ENCODE measurements around the gene RASAL1.
A peak's percentile ranks its signal among the peaks of the same experiment; 100 is the strongest.
"Not testable (repeated sequence)": the region's sequence is repeated elsewhere in the genome, so short reads cannot be mapped to it uniquely, and the experiment has no call there.

RASAL1 gene

GRCh38 chr12:113161415-113162016 lies 26.0 kb upstream of the RASAL1 start:
- DNase-seq = peak; percentile 39 to 96 (median 61)

- no peak for DNase-seq
Measured at GRCh38 chr12:113159937-113160336, 24.4 kb upstream of the RASAL1 start.

- DNase-seq = no peak
Measured at GRCh38 chr12:113158439-113159203, 23.1 kb upstream of the RASAL1 start.

GRCh38 chr12:113157218-113157859 lies 21.8 kb upstream of the RASAL1 start:
- no peak for DNase-seq

GRCh38 chr12:113155646-113156045 lies 20.1 kb upstream of the RASAL1 start:
- DNase-seq = no peak

- DNase-seq = no peak
Measured at GRCh38 chr12:113155060-113155459, 19.5 kb upstream of the RASAL1 start.

- DNase-seq = peak in 2 of 3 experiments; percentile 32 to 46
Measured at GRCh38 chr12:113154351-113154973, 18.9 kb upstream of the RASAL1 start.

GRCh38 chr12:113152835-113153814 lies 17.6 kb upstream of the RASAL1 start:
- DNase-seq = peak; percentile 80 to 92 (median 88)

- no peak for DNase-seq
Measured at GRCh38 chr12:113152196-113152834, 16.8 kb upstream of the RASAL1 start.

- DNase-seq = no peak
Measured at GRCh38 chr12:113151655-113152054, 16.1 kb upstream of the RASAL1 start.

- DNase-seq = peak; percentile 60 to 92 (median 92)
Measured at GRCh38 chr12:113149361-113150150, 14.0 kb upstream of the RASAL1 start, which contains the start of gene CFAP73. Gene CFAP73 (plus strand): TSS chr12:113149724. CDS start chr12:113149858, 134 bp downstream.

- DNase-seq = no peak
Measured at GRCh38 chr12:113146999-113147398, 11.4 kb upstream of the RASAL1 start.

- no peak for DNase-seq
Measured at GRCh38 chr12:113145720-113146551, 10.4 kb upstream of the RASAL1 start.

- DNase-seq = no peak
Measured at GRCh38 chr12:113144806-113145205, 9.2 kb upstream of the RASAL1 start.

- no peak for DNase-seq
Measured at GRCh38 chr12:113143959-113144358, 8.4 kb upstream of the RASAL1 start.

GRCh38 chr12:113142886-113143332 lies 7.3 kb upstream of the RASAL1 start:
- DNase-seq = no peak

GRCh38 chr12:113142173-113142885 lies 6.8 kb upstream of the RASAL1 start:
- no peak for DNase-seq

GRCh38 chr12:113141716-113142115 lies 6.2 kb upstream of the RASAL1 start:
- not testable (repeated sequence) for DNase-seq

- no peak for DNase-seq
Measured at GRCh38 chr12:113140706-113141105, 5.1 kb upstream of the RASAL1 start.
